Esophagus muscularis mucosa (tissue), 4 donors: ENCODE measurements around the gene CFAP141. TPM values are rescaled to one million over a fixed set of nuclear protein-coding genes. Genes with fewer than 3 reads are reported as not detected.
"Not testable (repeated sequence)": the region's sequence is repeated elsewhere in the genome, so short reads cannot be mapped to it uniquely, and the experiment has no call there.

Source experiments
- DNase-seq: peaks from one replicate; pipeline ENCODE4 v3.0.0-alpha.2; 2017; ENCODE audit errors: extremely low spot score
- H3K27ac ChIP-seq, 4 donors: fragments of 200-600 bp; sonication (generic); replicated peaks in 1 of 4; 1 replicate in 3 of 4; 2 replicates in 1 of 4; pipeline ENCODE4 v1.5.1; 2016 to 2019; ENCODE audit warnings: mild to moderate bottlenecking in 1 of 4
- H3K27me3 ChIP-seq, 4 donors: fragments of 200-600 bp; sonication (generic); one replicate each; pipeline versions ENCODE4 v1.5.1 to v1.6.0; 2016 to 2019
- H3K36me3 ChIP-seq, 4 donors: fragments of 200-600 bp; sonication (generic); one replicate each; pipeline ENCODE4 v1.5.1; 2016 to 2019
- H3K4me1 ChIP-seq, 4 donors: fragments of 200-600 bp; sonication (generic); one replicate each; pipeline ENCODE4 v1.5.1; 2016 to 2019
- H3K4me3 ChIP-seq, 4 donors: fragments of 200-600 bp; sonication (generic); 1 replicate in 2 of 4; 2 replicates in 2 of 4; pipeline ENCODE4 v1.5.1; 2016 to 2019; ENCODE audit warnings: mild to moderate bottlenecking in 4 of 4, moderate library complexity in 1 of 4
- H3K9me3 ChIP-seq, 4 donors: fragments of 200-600 bp; sonication (generic); 1 replicate in 3 of 4; 2 replicates in 1 of 4; pipeline ENCODE4 v1.5.1; 2016 to 2019
- EP300 ChIP-seq: sonication (generic); formaldehyde crosslinking; IDR thresholded peaks from one replicate; pipeline ENCODE4 v1.6.1; 2017; ENCODE audit warnings: antibody characterized with exemption
- POLR2A ChIP-seq: fragments of 450-650 bp; IDR thresholded peaks from one replicate; pipeline ENCODE4 v1.6.1; 2017; ENCODE audit warnings: antibody characterized with exemption, moderate library complexity, mild to moderate bottlenecking, low read depth
- POLR2AphosphoS5 ChIP-seq, 2 donors: sonication (generic); formaldehyde crosslinking; IDR thresholded peaks; one replicate each; pipeline ENCODE4 v1.6.1; 2017; ENCODE audit warnings: antibody characterized with exemption in 2 of 2
- WGBS: methylation state at CpG from one replicate; pipeline ENCODE4 v1.1.5; 2018; 5-methylcytosine and 5-hydroxymethylcytosine counted together
- intact Hi-C: fragments of 100-400 bp; cut with DNase I; formaldehyde crosslinking; loops from one replicate; pipeline ENCODE4 v1.15.1; 2023
- total RNA-seq, 4 donors: library from RNA; depleted of rRNA; stranded (reverse); fragments of >200 nt; gene quantifications; one replicate each; pipeline versions ENCODE4 v1.1.0 to v1.2.1, GENCODE V29; 2016
- TF ChIP-seq, protein P1 (sequence below), 3 experiments: fragments of 200-600 bp in 2 of 3; fragments of 450-650 bp in 1 of 3; sonication (generic) in 2 of 3; IDR thresholded peaks; one replicate each; pipeline ENCODE4 v1.5.1; 2017 to 2019; ENCODE audit warnings: antibody characterized with exemption in 3 of 3, mild to moderate bottlenecking in 2 of 3, moderate library complexity in 1 of 3

CFAP141 gene
- total RNA-seq, 4 donors from 2014 or later = not detected

DNA sequence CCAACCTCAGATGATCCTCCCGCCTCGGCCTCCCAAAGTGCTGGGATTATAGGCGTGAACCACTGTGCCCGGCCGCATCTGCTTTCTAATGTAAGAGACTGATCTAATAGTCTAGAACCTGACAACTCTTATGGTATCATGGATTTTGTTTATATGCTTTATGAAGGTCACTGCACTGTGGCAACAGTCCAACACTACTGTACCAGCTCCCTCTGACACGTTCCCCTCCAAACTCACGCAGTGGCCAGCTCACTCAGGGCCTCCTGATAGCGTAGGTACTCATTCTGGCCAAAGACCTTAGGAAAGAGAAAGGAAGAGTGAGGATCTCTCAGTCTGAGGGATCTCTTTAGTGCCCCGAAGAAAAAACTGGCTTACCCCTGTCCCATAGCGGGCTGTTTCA is 6.0 kb upstream of the CFAP141 start:
- WGBS = 97% methylated on average over 10 of the region's 10 CpGs

DNA sequence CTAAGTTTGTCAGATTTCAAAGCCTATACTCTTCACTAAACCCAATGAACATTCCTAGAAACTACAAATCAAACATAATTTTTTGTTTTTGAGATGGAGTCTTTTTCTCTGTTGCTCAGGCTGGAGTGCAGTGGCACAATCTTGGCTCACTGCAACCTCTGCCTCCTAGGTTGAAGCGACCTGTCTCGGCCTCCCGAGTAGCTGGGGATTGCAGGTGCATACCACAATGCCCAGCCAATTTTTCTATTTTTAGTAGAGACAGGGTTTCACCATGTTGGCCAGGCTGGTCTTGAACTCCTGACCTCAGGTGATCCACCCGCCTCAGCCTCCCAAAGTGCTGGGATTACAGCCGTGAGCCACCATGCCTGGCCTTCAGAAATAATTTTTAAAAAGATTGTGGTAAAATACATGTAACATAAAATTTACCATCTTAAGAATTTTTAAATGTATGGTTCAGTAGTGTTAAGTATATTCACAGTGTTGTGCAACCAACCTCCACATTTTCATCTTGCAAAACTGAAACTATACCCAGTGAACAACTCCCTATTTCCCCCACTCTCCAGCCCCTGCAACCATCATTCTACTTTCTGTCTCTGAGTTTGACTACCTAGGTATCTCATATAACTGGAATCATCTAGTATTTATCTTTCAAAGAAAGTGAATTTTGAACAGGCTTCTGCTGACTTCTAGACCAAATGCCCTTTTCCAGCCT is 2.7 kb upstream of the CFAP141 start:
- Histone ChIP-seq H3K9me3 (no peaks in the 10 kb centered on the region), H3K27ac (no peak overlapping the region), H3K4me3 (no peak overlapping the region), H3K27me3 (no peaks in the 10 kb centered on the region), H3K36me3 (peaks cover 70 to 92% (median 89%) of the 10 kb centered on the region in 4 donors), H3K4me1 (no peaks in the 10 kb centered on the region)
- intact Hi-C loops = no loop called here
- DNase-seq = no peak
- TF ChIP-seq, protein P1, sequence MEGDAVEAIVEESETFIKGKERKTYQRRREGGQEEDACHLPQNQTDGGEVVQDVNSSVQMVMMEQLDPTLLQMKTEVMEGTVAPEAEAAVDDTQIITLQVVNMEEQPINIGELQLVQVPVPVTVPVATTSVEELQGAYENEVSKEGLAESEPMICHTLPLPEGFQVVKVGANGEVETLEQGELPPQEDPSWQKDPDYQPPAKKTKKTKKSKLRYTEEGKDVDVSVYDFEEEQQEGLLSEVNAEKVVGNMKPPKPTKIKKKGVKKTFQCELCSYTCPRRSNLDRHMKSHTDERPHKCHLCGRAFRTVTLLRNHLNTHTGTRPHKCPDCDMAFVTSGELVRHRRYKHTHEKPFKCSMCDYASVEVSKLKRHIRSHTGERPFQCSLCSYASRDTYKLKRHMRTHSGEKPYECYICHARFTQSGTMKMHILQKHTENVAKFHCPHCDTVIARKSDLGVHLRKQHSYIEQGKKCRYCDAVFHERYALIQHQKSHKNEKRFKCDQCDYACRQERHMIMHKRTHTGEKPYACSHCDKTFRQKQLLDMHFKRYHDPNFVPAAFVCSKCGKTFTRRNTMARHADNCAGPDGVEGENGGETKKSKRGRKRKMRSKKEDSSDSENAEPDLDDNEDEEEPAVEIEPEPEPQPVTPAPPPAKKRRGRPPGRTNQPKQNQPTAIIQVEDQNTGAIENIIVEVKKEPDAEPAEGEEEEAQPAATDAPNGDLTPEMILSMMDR (IDR thresholded peaks at IDR 0.05) = no peak
- TF ChIP-seq POLR2A = no peak
- TF ChIP-seq POLR2AphosphoS5 (IDR thresholded peaks at IDR 0.05) = no peak
- no peak for TF ChIP-seq EP300
- WGBS = 85% methylated on average over 5 of the region's 5 CpGs

More for the DNA sequence above, 6.0 kb upstream of the CFAP141 start:
- Histone ChIP-seq H3K27ac (no peak overlapping the region), H3K4me3 (no peak overlapping the region), H3K27me3 (no peaks in the 10 kb centered on the region), H3K4me1 (peaks cover 0 to 10% (median 2%) of the 10 kb centered on the region in 4 donors), H3K9me3 (no peaks in the 10 kb centered on the region), H3K36me3 (peaks cover 70 to 95% (median 85%) of the 10 kb centered on the region in 4 donors)
- intact Hi-C loops = no loop called here
- DNase-seq = no peak
- TF ChIP-seq EP300 = no peak
- TF ChIP-seq, protein P1 (IDR thresholded peaks at IDR 0.05) = no peak
- TF ChIP-seq POLR2AphosphoS5 (IDR thresholded peaks at IDR 0.05) = no peak
- no peak for TF ChIP-seq POLR2A

DNA sequence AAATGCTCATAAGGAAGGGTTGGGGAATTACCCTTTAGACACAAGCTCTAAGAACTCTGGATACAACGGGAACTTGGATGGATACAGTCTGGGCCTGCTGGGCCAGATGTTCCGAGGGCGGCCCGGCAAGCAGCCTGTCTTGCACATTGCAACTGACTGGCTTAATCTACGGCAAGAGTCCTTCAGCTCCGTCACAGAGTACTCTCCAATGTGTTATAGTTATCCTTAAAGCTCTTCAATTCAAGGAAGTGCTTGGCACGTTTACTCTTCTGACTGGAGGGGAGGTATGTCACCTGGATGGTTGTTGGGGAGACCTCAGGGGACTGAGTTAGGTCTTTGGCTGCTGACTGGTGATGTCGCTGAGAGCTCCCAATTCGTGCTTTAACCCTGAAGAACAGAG is 1.1 kb upstream of the CFAP141 start:
- Histone ChIP-seq H3K4me1 (no peaks in the 10 kb centered on the region), H3K36me3 (peaks cover 54 to 76% (median 74%) of the 10 kb centered on the region in 4 donors), H3K9me3 (no peaks in the 10 kb centered on the region), H3K27me3 (no peaks in the 10 kb centered on the region), H3K27ac (no peak overlapping the region), H3K4me3 (no peak overlapping the region)
- intact Hi-C loops = no loop called here
- no peak for DNase-seq
- 71% methylated on average over 9 of the region's 9 CpGs for whole genome bisulfite sequencing
- TF ChIP-seq, protein P1 (IDR thresholded peaks at IDR 0.05) = no peak
- TF ChIP-seq EP300 (no peak), POLR2A (no peak), POLR2AphosphoS5 (IDR thresholded peaks at IDR 0.05) (no peak)

DNA sequence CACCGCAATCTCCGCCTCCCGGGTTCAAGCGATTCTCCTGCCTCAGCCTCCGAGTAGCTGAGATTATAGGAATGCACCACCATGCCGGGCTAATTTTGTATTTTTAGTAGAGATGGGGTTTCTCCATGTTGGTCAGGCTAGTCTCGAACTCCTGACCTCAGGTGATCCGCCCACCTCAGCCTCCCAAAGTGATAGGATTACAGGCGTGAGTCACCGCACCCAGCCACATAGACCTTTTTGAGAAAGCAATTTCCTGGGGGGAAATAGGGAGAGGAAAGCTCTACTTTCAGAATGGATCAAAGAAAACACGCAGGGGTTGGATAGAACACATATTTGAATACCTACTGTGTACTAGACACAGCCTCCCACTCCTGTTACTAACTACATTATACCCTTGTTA is 355 bp downstream of the CFAP141 start:
- H3K27ac ChIP-seq, H3K9me3 ChIP-seq, H3K27me3 ChIP-seq, intact Hi-C loops, DNase-seq, H3K4me3 ChIP-seq, H3K4me1 ChIP-seq: not testable (repeated sequence)
- peaks cover 40 to 61% (median 59%) of the 10 kb centered on the region in 4 donors for H3K36me3 ChIP-seq
- 95% methylated on average over 11 of the region's 11 CpGs for WGBS

DNA sequence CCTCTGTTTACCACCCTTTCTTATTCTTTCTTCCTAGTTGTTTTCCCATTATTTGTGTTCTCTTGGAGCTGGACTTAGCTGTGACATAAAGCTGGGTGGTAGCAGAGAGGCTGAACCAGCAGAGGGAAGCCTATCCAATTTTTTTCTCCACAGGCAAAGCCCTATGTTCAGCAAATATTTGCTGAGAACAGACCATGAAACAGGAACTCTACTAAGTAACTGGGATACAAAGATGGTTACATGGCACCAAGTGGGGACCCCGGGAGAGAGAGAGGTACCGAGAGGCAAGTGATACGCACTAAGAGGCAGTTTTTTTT is 6.6 kb downstream of the CFAP141 start:
- Histone ChIP-seq H3K4me1 (peaks cover 0 to 11% (median 10%) of the 10 kb centered on the region in 4 donors), H3K9me3 (no peaks in the 10 kb centered on the region), H3K4me3 (no peak overlapping the region), H3K27ac (peak overlapping the region in 3 of 4 donors; percentile 9 to 14 (median 13)), H3K27me3 (no peaks in the 10 kb centered on the region), H3K36me3 (peaks cover 0 to under 1% (median 0%) of the 10 kb centered on the region in 4 donors)
- DNase-seq = no peak
- TF ChIP-seq POLR2A = no peak
- TF ChIP-seq, protein P1 (IDR thresholded peaks at IDR 0.05) = no peak
- TF ChIP-seq EP300 = no peak
- TF ChIP-seq POLR2AphosphoS5 (IDR thresholded peaks at IDR 0.05) = no peak
- intact Hi-C loops = loop anchor here (5.0 to 10.0 kb wide), 2 partner anchors 73 to 135 kb away; partner anchors contain the start of gene HAX1
- WGBS = 95% methylated on average over 3 of the region's 3 CpGs
